Right ventricle myocardium inferior (tissue), 1 donor: ENCODE measurements around the gene IRF8. TPM values are rescaled to one million over a fixed set of nuclear protein-coding genes. Genes with fewer than 3 reads are reported as not detected.
"Not testable (repeated sequence)": the region's sequence is repeated elsewhere in the genome, so short reads cannot be mapped to it uniquely, and the experiment has no call there.

Source experiments
- ATAC-seq: fragments of 200-7000 bp; cut with Tn5 transposase; one replicate; pipeline ENCODE4 v1.9.1; 2020; ENCODE audit warnings: mild to moderate bottlenecking, moderate library complexity
- DNase-seq: peaks from one replicate; pipeline ENCODE4 v3.0.0; 2021; ENCODE audit errors: missing footprints
- intact Hi-C: fragments of 100-400 bp; cut with DNase I; formaldehyde crosslinking; loops from one replicate; pipeline ENCODE4 v1.11.0; 2022
- total RNA-seq: library from RNA; stranded (reverse); fragmentation: NEBNext Ultra II Directional; extraction: Animal tissue kit (Norgen Biotek cat#: 25700); gene quantifications from one replicate; pipeline ENCODE4 v1.2.1, GENCODE V29; 2021
- donor health status: DM: no; HTN: yes; CAD: no; lungs with severe emphysema.

The IRF8 gene
- total RNA-seq, 1 donor from 2014 or later, result 3.3 TPM

DNA sequence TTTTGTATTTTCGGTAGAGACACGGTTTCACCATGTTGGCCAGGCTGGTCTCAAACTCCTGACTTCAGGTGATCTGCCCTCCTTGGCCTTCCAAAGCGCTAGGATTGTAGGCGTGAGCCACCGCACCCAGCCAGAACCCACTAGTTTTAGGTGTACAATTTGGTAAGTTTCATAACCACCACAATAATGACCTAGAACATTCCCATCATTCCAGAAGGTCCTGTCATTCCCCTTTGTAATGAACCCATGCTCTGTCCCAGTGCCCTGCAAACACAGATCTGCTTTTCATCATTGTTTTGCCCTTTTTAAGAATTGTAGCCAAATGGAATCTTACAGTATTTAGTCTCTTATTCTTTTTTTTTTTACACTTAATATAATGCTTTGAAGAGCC, 35.6 kb upstream of the IRF8 start:
- intact Hi-C loops, result no loop called here
- ATAC-seq (no peak), DNase-seq (no peak)

- ATAC-seq, result no peak
- no peak for DNase-seq
Observed at GRCh38 chr16:85864965-85865364, 34.0 kb upstream of the IRF8 start.

GRCh38 chr16:85867189-85867588, 31.8 kb upstream of the IRF8 start:
- DNase-seq, result no peak
- no peak for ATAC-seq
- intact Hi-C loops, result no loop called here

More at GRCh38 chr16:85864965-85865364, 34.0 kb upstream of the IRF8 start:
- intact Hi-C loops, result no loop called here

GRCh38 chr16:85868495-85868894, 30.5 kb upstream of the IRF8 start:
- ATAC-seq (no peak), DNase-seq (no peak)
- intact Hi-C loops, result no loop called here

GRCh38 chr16:85869206-85869605, 29.8 kb upstream of the IRF8 start:
- no peak for ATAC-seq
- no peak for DNase-seq
- intact Hi-C loops, result no loop called here

DNA sequence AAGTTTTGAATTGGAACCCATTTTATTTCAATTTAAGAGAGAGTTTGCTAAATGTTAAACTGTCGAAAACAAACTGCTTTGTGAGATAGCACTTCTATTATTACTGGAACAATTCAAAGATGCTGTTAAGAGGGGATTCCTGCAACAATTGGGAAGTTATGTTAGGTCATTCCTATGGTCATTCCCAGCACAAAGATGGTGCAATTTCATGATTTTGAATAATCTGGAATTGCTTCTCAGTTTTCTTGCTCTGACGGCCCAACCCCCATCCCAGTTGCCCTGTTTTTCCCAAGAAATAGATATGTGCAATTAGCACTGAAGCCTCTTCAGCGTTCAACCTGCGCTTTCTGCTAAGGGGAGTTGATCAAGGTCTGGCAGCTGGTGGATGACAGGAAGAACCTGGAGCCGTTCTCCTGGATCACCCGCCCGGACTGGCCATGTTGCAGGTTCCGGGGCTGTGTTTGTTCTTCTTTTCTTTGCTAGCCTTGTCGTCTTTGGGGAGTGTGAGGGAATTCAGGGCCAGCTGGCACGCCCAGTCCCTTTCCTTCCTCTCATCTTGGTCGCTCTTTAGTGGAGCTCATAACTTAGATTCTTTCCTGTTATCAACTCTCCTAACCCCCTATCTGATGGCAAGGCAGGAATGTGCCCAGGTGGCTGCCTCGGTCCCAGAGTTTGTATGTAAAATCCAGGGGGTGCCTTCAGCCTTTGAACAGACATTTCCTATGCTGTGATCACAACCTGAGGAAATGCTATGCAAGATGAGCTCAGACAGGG, 29.0 kb upstream of the IRF8 start:
- intact Hi-C loops, result no loop called here
- DNase-seq, result no peak
- ATAC-seq, result peak; percentile 37

GRCh38 chr16:85871756-85872155, 27.2 kb upstream of the IRF8 start:
- DNase-seq (no peak), ATAC-seq (no peak)
- intact Hi-C loops, result no loop called here

DNA sequence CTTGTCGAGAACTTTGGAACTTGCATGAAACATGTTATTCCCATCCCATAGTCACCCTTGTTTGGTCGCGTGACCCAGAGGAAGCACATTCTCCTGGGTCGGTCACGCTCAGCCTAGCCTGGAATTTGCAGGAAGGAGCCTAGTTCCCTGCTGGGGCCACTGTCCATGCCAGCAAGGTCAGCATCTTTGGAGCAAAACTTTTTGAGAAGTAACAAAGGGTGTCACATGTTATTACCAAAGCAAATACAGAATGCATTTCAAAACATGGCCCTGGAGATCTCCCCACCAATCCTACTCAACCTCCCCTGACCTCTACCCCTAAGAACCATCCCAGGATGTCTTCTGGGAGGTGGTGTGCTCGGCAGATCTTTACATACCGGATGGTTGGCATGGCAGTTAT, 26.2 kb upstream of the IRF8 start:
- ATAC-seq, result peak; percentile 73
- intact Hi-C loops, result no loop called here

DNA sequence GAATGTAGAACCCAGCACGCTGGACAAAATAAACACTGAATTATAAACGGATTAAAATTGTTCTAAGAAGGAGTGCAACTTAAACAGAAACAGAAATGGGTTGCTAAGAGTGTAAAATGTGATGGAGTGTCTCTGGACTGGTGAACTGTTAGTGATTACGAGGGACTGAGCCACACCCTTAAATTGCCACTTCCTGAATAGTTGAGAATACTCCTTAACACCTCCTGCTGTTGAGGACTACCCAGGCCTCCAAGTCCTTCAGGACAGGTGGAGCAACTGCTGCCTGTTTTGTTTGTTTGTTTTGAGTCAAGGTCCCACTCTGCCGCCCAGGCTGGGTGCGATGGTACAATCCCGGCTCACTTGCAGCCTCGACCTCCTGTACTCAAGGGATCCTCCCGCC, 25.8 kb upstream of the IRF8 start:
- intact Hi-C loops, result no loop called here
- no peak for ATAC-seq

More for the DNA sequence above, 26.2 kb upstream of the IRF8 start:
- no peak for DNase-seq

GRCh38 chr16:85874031-85874430, 24.9 kb upstream of the IRF8 start:
- intact Hi-C loops, ATAC-seq, DNase-seq: not testable (repeated sequence)

More for the DNA sequence above, 25.8 kb upstream of the IRF8 start:
- DNase-seq, result no peak

GRCh38 chr16:85878407-85878806, 20.6 kb upstream of the IRF8 start:
- ATAC-seq, result no peak
- no peak for DNase-seq
- intact Hi-C loops, result no loop called here

GRCh38 chr16:85878875-85879274, 20.1 kb upstream of the IRF8 start:
- peak; percentile 56 for ATAC-seq
- DNase-seq, result no peak
- intact Hi-C loops, result no loop called here

DNA sequence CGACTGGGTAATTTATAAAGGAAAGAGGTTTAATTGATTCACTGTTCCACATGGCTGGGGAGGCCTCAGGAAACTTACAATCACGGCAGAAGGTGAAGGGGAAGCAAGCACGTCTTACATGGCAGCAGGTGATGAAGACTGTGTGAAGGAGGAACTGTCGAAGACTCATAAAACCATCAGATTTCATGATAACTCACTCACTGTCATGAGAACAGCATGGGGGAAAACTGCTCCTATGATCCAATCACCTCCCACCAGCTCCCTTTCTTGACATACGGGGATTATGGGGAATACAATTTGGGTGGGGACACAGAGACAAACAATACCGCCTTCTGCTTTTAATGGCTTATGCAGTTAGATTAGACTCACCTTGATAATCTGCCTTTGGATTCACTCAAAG, 19.4 kb upstream of the IRF8 start:
- no peak for ATAC-seq
- intact Hi-C loops, result no loop called here
- DNase-seq, result no peak

- DNase-seq (no peak), ATAC-seq (no peak)
- intact Hi-C loops, result no loop called here
Observed at GRCh38 chr16:85879975-85880831, 18.8 kb upstream of the IRF8 start.

- ATAC-seq (no peak), DNase-seq (no peak)
- intact Hi-C loops, result no loop called here
Observed at GRCh38 chr16:85880861-85881260, 18.1 kb upstream of the IRF8 start.

DNA sequence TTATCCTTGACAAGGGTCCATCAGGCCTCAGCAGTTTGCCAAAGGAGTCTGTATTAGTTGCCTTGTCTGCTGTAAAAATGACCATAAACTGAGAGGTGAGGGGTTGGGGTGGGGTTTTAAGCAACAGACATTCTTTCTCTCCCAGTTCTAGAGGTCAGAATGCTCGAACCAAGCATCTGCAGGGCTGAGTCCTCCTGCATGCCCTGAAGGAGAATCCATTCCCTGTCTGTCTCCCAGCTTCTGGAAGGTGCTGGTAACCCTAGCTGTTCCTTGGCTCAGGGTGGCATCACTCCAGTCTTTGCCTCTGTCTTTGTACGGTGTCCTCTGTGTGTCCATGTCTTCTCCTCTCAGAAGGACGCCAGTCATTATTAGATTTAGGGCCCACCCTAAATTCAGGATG, 17.5 kb upstream of the IRF8 start:
- no peak for ATAC-seq
- intact Hi-C loops, result no loop called here

GRCh38 chr16:85882181-85882810, 16.7 kb upstream of the IRF8 start:
- DNase-seq (no peak), ATAC-seq (no peak)
- intact Hi-C loops, result no loop called here

More for the DNA sequence above, 17.5 kb upstream of the IRF8 start:
- DNase-seq, result no peak

DNA sequence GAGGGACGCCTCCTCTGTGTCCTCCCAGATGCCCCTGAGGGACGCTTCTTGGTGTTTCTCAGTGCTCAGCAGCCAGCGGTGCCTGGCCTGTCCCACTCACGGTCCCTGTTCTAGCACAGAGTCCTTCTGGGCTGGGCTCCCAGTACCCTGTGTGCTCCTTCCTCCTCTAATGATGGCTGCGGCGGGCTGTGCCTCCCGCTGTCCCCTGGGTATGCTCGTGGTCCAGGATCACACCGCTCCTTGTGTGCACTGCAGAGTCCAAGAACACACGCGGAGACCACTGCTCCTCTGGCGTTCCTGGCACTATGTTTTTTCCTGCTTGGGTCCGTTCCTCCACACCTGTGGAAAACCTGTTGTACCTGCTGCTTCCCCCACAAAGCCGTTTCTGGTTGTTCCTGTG, 15.1 kb upstream of the IRF8 start:
- no peak for DNase-seq
- intact Hi-C loops, result no loop called here
- no peak for ATAC-seq

- no peak for ATAC-seq
- intact Hi-C loops, result no loop called here
- DNase-seq, result no peak
Observed at GRCh38 chr16:85884808-85885463, 14.0 kb upstream of the IRF8 start.
